ENCODE measurements around the gene CNGB1. TPM values are rescaled to one million over a fixed set of nuclear protein-coding genes. Genes with fewer than 3 reads are reported as not detected.

The CNGB1 gene
- total and polyA plus RNA-seq, 2 of the 13 experiments (the other 11 are each of a cell fraction or from before 2014, with no cell fraction given), result 0.02 to 0.15 TPM

- TF ChIP-seq FOXP1 (IDR thresholded peaks at IDR 0.05) (peak; percentile 88), FOXP1 (CRISPR knock-in tag; IDR thresholded peaks at IDR 0.05) (peak; percentile 97), KLF6 (CRISPR knock-in tag; IDR thresholded peaks at IDR 0.05) (no peak; the same call in none of the 2 replicates), ZNF24 (IDR thresholded peaks at IDR 0.05) (0 out of 2 replicates have a peak, but pooled peaks have one; percentile 7), KDM2A (CRISPR knock-in tag; IDR thresholded peaks at IDR 0.05; ENCODE audit: borderline replicate concordance, low read depth) (no peak), ZNF274 (CRISPR knock-in tag; IDR thresholded peaks at IDR 0.05) (no peak), THAP7 (CRISPR knock-in tag; IDR thresholded peaks at IDR 0.05) (no peak), ZNF780A (CRISPR knock-in tag; IDR thresholded peaks at IDR 0.05) (no peak), HOXA3 (CRISPR knock-in tag; IDR thresholded peaks at IDR 0.05) (peak; percentile 87), MBD4 (IDR thresholded peaks at IDR 0.05; ENCODE audit: borderline replicate concordance, low read length) (peak; percentile 99), ZNF276 (CRISPR knock-in tag; IDR thresholded peaks at IDR 0.05; ENCODE audit: low read depth) (no peak), ESRRA (CRISPR knock-in tag; IDR thresholded peaks at IDR 0.05; ENCODE audit: low read depth) (no peak), SP2 (CRISPR knock-in tag; IDR thresholded peaks at IDR 0.05) (no peak), SIX4 (CRISPR knock-in tag; IDR thresholded peaks at IDR 0.05) (peak; percentile 95), ZNF792 (CRISPR knock-in tag; IDR thresholded peaks at IDR 0.05) (peak; percentile 65; the same call in 1 of the 2 replicates), ZNF350 (CRISPR knock-in tag; IDR thresholded peaks at IDR 0.05; ENCODE audit: borderline replicate concordance, low read depth) (peak; percentile 11; the same call in 1 of the 2 replicates), TGIF2 (CRISPR knock-in tag; IDR thresholded peaks at IDR 0.05) (peak; percentile 11; the same call in 1 of the 2 replicates), KLF15 (CRISPR knock-in tag; IDR thresholded peaks at IDR 0.05; ENCODE audit: borderline replicate concordance) (0 out of 2 replicates have a peak, but pooled peaks have one; percentile 21), SIN3B (IDR thresholded peaks at IDR 0.05; ENCODE audit: low read length) (no peak), GABPB1 (CRISPR knock-in tag; IDR thresholded peaks at IDR 0.05) (peak; percentile 0; the same call in 1 of the 2 replicates), ZNF343 (CRISPR knock-in tag; IDR thresholded peaks at IDR 0.05) (0 out of 2 replicates have a peak, but pooled peaks have one; percentile 43), GATAD1 (CRISPR knock-in tag; IDR thresholded peaks at IDR 0.05) (0 out of 2 replicates have a peak, but pooled peaks have one; percentile 44), MEIS1 (CRISPR knock-in tag; IDR thresholded peaks at IDR 0.05; ENCODE audit: borderline replicate concordance) (peak; percentile 92), ZFP82 (CRISPR knock-in tag; IDR thresholded peaks at IDR 0.05; ENCODE audit: borderline replicate concordance) (no peak), ZNF44 (CRISPR knock-in tag; IDR thresholded peaks at IDR 0.05) (no peak), ZNF275 (CRISPR knock-in tag; IDR thresholded peaks at IDR 0.05; ENCODE audit: borderline replicate concordance) (no peak)
- TF ChIP-seq, protein P1, sequence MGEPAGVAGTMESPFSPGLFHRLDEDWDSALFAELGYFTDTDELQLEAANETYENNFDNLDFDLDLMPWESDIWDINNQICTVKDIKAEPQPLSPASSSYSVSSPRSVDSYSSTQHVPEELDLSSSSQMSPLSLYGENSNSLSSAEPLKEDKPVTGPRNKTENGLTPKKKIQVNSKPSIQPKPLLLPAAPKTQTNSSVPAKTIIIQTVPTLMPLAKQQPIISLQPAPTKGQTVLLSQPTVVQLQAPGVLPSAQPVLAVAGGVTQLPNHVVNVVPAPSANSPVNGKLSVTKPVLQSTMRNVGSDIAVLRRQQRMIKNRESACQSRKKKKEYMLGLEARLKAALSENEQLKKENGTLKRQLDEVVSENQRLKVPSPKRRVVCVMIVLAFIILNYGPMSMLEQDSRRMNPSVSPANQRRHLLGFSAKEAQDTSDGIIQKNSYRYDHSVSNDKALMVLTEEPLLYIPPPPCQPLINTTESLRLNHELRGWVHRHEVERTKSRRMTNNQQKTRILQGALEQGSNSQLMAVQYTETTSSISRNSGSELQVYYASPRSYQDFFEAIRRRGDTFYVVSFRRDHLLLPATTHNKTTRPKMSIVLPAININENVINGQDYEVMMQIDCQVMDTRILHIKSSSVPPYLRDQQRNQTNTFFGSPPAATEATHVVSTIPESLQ (CRISPR knock-in tag; conservative IDR thresholded peaks at IDR 0.05), result no peak; the same call in 1 of the 2 replicates
These were observed 76.4 kb downstream of the CNGB1 start (continued) for GRCh38 chr16:57894390-57895080.

Data from HepG2 (cell line).